A204.1 (cell line): ENCODE results near the gene PALM3.
"Not testable (repeated sequence)": the region's sequence is repeated elsewhere in the genome, so short reads cannot be mapped to it uniquely, and the experiment has no call there.

Experiments
- FAIRE-seq: peaks from 2 replicates; lab custom pipeline; 2012; peaks lifted over from hg19 to GRCh38; lab: Jason Lieb, UNC

The PALM3 gene

DNA sequence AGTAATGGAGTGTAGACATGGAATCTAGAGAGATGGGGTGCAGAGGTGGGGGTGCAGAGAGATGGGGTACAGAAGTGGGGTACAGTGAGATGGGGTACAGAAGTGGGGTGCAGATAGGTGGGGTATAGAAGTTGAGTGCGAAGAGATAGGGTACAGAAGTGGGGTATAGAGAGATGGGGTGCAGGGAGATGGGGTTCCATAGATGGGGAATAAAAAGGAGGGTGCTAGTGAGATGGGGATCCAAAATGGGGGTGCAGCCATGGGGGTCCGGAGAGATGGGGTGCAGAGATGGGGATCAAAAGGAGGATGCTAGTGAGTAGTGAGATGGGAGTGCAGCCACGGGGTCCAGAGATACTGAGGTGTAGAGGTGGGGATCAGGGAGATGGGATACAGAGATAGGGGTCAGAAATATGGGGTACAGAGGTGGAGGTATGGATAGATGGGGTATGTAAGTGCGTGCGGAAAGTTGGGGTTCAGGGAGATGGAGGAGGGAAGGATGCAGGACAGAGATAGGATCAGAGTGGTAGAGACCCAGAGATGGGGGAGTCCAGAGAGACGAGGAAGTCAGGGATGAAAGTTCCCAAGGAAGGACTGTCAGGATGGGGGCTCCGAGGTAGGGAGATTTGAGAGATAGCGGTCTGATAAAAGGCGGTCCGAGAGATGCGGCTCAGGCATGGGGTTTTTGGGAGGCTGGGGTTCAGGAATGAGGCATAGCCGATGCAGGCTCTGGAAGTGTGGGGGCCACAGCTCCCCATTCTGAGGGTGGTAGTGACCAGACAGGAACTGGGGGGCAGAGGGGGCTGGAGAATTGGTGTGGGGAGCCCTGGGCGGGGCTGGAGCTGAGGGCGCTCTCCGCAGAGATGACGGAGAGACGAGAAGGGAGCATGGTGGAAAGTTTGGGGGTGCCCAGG, 3.4 kb downstream of the PALM3 start:
- no peak for FAIRE-seq

- FAIRE-seq: no peak
Observed at GRCh38 chr19:14056741-14057356, 5.0 kb downstream of the PALM3 start.

DNA sequence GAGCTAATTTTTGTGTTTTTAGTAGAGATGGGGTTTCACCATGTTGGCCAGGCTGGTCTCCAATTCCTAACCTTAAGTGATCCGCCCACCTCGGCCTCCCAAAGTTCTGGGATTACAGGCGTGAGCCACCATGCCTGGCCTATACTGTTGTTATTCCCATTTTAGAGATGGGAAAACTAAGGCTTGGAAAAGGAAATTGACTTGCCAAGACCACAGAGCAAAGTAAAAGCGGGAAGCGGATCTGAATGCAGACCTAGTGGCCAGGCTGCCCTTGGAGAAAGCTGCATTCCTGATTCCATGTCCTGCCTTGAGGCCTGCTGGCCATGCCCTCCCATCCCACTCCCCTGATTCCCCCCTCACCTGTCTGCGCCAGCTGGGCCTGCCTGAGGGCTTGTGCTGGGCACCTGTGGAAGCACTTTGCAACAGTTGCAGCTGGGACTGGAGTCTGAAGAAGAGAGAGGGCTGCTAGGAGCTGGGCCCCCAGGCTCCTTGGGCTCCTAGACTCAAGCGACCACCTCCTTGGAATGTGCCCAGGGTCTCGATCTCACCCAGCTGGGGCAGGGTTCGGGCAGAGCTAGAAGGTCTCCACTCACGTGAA, 5.7 kb downstream of the PALM3 start:
- FAIRE-seq: no peak

- FAIRE-seq: no peak
Observed at GRCh38 chr19:14055396-14055795, 6.5 kb downstream of the PALM3 start.

- no peak for FAIRE-seq
Observed at GRCh38 chr19:14054721-14055120, 7.2 kb downstream of the PALM3 start.

GRCh38 chr19:14054099-14054498, 7.8 kb downstream of the PALM3 start:
- FAIRE-seq: no peak

DNA sequence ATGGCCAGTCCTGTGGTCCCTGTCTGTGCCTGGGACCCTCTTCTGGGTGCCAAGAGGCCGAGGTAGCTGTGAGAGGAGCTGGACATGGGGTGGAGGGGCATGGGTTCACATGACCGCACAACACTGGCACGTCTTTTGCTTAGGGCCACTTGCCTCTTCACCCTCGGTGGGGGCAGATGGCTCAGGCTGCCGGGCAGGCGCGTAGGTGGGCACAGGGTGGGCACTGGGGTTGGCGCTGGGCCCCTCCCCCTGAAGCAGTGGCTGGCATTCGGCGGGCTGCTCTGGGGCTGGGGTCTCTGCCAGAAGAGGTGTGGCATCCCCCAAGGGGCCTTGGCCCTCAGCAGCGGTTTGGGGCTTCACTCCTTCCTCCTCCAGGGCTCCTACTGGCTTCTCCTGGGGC, 8.4 kb downstream of the PALM3 start:
- FAIRE-seq: no peak

- no peak for FAIRE-seq
Observed at GRCh38 chr19:14053032-14053431, 8.8 kb downstream of the PALM3 start.

GRCh38 chr19:14052470-14052869, 9.4 kb downstream of the PALM3 start:
- FAIRE-seq: no peak

- FAIRE-seq: no peak
Observed at GRCh38 chr19:14051980-14052379, 9.9 kb downstream of the PALM3 start.

DNA sequence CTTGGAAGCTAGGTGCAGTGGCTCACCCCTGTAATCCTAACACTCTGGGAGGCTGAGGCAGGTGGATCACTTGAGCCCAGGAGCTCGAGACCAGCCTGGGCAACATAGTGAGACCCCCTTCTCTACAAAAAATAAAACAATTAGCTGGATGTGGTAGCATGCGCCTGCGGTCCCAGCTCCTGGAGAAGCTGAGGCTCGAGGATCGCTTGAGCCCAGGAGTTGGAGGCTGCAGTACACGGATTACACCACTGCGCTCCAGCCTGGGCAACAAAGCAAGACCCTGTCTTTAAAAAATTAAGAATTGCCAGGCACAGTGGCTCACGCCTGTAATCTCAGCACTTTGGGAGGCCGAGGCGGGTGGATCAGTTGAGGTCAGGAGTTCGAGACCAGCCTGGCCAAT, 10.9 kb downstream of the PALM3 start:
- not testable (repeated sequence) for FAIRE-seq

GRCh38 chr19:14050512-14050911, 11.4 kb downstream of the PALM3 start:
- FAIRE-seq: no peak

DNA sequence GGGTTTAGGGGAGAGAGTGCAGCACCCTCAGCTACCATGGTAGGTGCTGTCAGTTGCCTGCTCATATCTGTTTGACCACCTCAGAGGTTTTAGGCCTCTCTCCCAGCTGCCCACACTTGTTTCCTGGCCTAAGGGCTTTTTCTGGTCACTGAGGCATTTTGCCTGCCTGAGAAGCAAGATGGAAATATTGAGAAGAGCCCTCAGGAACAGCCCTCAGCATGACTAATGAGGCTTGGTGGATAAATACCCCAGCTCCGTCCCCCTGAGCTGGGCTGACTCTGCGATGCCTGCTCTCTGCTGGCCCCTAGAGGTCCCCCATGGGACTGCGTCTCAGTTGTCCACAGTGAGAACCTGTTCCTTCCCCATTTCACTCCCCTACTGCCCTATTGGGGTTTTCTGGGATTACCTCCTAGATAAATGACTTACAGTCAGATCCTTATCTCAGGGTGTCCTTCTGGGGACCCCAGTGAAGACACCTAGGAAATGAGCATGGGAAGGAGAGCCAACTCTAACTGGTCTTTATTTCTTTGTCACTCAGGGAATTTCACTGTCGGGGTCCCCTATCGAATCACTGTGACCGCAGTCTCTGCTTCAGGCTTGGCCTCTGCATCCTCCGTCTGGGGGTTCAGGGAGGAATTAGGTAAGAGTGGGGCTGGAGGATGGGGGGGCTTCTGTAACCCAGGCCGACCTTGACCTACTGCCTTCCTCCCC, 13.3 kb downstream of the PALM3 start:
- no peak for FAIRE-seq

DNA sequence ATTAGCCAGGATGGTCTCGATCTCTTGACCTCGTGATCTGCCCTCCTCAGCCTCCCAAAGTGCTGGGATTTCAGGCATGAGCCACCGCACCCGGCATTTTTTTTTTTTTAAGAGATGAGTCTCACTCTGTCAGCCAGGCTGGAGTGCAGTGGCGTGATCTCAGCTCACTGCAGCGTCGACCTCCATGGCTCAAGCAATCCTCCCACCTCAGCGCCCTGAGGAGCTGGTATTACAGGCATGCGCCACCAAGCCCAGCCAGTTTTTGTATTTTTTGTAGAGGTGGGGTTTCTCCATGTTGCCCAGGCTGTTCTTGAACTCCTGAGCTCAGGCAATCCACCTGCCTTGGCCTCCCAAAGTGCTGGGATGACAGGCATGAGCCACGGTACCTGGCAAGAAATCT, 14.0 kb downstream of the PALM3 start:
- not testable (repeated sequence) for FAIRE-seq

DNA sequence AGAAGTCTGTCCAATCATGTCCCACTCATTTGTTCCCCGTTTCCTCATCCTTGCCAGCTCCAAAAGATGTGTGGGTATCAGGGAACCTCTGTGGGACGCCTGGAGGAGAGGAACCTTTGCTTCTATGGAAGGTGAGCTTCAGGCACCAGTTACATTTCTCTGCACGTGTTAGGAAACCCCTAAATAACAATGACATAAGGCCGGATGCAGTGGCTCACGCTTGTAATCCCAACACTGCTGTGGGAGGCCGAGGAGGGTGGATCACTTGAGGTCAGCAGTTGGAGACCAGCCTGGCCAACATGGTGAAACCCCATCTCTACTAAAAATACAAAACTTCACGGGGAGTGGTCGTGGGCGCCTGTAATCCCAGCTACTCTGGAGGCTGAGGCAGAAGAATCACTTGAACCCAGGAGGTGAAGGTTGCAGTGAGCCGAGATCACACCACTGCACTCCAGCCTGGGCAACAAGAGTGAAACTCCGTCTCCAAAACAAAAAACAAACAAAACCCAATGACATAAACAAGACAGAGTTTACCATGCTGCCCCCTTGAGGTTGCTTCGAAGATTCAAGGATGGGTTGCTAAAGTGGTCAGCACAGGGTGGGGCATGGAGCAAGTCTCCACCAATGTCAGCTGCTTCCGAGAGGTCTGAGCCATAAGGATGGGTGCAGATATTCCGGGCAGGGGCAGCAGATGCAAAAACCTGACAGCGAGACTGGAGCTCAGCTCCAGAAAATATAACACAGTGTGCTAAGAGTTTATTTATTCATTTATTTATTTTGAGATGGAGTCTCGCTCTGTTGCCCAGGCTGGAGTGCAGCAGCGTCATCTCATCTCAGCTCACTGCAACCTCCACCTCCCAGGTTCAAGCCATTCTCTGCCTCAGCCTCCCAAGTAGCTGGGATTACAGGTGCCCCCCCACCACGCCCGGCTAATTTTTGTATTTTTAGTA, 18.9 kb downstream of the PALM3 start:
- not testable (repeated sequence) for FAIRE-seq

- FAIRE-seq: no peak
Observed at GRCh38 chr19:14039181-14039580, 22.7 kb downstream of the PALM3 start.

- no peak for FAIRE-seq
Observed at GRCh38 chr19:14035706-14036105, 26.2 kb downstream of the PALM3 start.

DNA sequence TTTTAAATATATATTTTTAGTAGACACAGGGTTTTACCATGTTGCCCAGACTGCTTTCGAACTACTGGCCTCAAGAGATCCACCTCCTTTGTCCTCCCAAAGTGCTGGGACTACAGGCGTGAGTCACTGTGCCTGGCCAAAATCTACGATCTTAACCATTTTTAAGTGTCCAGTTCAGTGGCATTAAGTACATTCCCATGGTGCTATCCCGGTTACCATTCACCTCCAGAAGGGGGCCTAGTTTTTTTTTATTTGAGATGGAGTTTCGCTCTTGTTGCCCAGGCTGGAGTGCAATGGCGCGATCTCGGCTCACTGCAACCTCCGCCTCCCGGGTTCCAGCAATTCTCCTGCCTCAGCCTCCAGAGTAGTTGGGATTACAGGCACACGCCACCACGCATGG, 26.7 kb downstream of the PALM3 start:
- not testable (repeated sequence) for FAIRE-seq

- no peak for FAIRE-seq
Observed at GRCh38 chr19:14033946-14034345, 27.9 kb downstream of the PALM3 start.

DNA sequence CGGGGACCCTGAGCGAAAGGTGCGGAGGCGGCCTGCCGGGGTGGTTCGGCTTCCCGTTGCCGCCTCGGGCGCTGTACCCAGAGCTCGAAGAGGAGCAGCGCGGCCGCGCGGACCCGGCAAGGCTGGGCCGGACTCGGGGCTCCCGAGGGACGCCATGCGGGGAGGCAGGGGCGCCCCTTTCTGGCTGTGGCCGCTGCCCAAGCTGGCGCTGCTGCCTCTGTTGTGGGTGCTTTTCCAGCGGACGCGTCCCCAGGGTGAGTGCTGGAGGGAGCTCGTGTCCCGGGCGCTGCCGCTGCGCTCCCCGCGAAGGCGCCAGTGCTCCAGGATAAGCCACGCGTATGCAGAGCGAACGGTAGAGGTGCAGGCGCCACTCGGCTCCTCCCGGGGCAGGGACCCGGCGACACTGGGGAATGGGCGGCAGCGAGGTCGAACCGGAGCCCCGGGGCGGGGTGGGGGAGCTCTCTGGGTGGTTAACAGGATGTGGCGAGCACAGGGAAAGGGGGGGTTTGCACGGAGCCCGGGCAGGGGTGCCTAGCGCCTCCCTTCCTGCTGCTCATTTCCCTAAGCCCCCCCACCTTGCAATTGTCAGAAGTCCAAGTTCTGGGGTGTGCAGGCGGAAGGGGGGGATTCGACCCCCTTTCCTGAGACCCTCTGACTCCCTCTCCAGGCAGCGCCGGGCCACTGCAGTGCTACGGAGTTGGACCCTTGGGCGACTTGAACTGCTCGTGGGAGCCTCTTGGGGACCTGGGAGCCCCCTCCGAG, 30.0 kb downstream of the PALM3 start, which contains the start of gene IL27RA:
Gene IL27RA, plus strand, starts transcription at position 44 of the 762 bp plus-strand sequence. Its CDS starts 111 bp downstream, at position 155.
- FAIRE-seq: no peak
